Natural killer cell treated with Interleukin-12 subunit alpha and Interleukin-12 subunit beta and Interleukin-15 and Interleukin-18, amount 100 ng/mL, for 72 hours (primary cell): ENCODE results near the gene CCSER1. TPM values are rescaled to one million over a fixed set of nuclear protein-coding genes. Genes with fewer than 3 reads are reported as not detected.
"Not testable (repeated sequence)": the region's sequence is repeated elsewhere in the genome, so short reads cannot be mapped to it uniquely, and the experiment has no call there.

Source experiments
- ATAC-seq, 2 donors: fragments of 150-1000 bp; cut with Tn5 transposase in 1 of 2; sonication (Bioruptor Pico), chemical (Tn5 transposase) in 1 of 2; 2 replicates each; pipeline ENCODE4 v1.10.0; 2021
- DNase-seq: peaks from one replicate; pipeline ENCODE4 v3.0.0; 2022; ENCODE audit warnings: low spot score
- H3K27ac Mint-ChIP-seq, 2 donors: 1 replicate in 1 of 2; 2 replicates in 1 of 2; pipeline ENCODE4 v1.8.0; 2022; ENCODE audit warnings: mixed read lengths in 2 of 2, mild to moderate bottlenecking in 1 of 2, moderate library complexity in 1 of 2
- H3K27me3 Mint-ChIP-seq, 2 donors: 1 replicate in 1 of 2; 2 replicates in 1 of 2; pipeline ENCODE4 v1.8.0; 2022; ENCODE audit warnings: mixed read lengths in 2 of 2
- H3K36me3 Mint-ChIP-seq: one replicate; pipeline ENCODE4 v1.8.0; 2022; ENCODE audit warnings: mixed read lengths
- H3K4me1 Mint-ChIP-seq, 2 donors: 1 replicate in 1 of 2; 2 replicates in 1 of 2; pipeline ENCODE4 v1.8.0; 2022; ENCODE audit warnings: low read depth in 2 of 2, mixed read lengths in 2 of 2, mild to moderate bottlenecking in 1 of 2
- H3K4me3 Mint-ChIP-seq: one replicate; pipeline ENCODE4 v1.8.0; 2022; ENCODE audit warnings: mixed read lengths
- H3K9me3 Mint-ChIP-seq: 2 replicates; pipeline ENCODE4 v1.8.0; 2022; ENCODE audit warnings: mixed read lengths
- total RNA-seq, 2 donors: library from RNA; stranded (reverse); gene quantifications; one replicate each; pipeline ENCODE4 v1.2.3, GENCODE V29; 2022

CCSER1 gene
- total RNA-seq, 2 donors from 2014 or later, result 0.17 TPM; not detected in 1

GRCh38 chr4:91590260-91590659 lies 1463.1 kb downstream of the CCSER1 start:
- H3K36me3 Mint-ChIP-seq, result no peaks in the 10 kb centered on the region
- no peaks in the 10 kb centered on the region for H3K27me3 Mint-ChIP-seq
- H3K27ac Mint-ChIP-seq, result no peak overlapping the region
- ATAC-seq (no peak), DNase-seq (no peak)
- peaks cover 16% of the 10 kb centered on the region for H3K9me3 Mint-ChIP-seq
- no peak overlapping the region for H3K4me3 Mint-ChIP-seq
- no peaks in the 10 kb centered on the region for H3K4me1 Mint-ChIP-seq

- no peak overlapping the region for H3K4me3 Mint-ChIP-seq
- DNase-seq, result no peak
- H3K27me3 Mint-ChIP-seq, result no peaks in the 10 kb centered on the region
- H3K27ac Mint-ChIP-seq, result no peak overlapping the region
- no peaks in the 10 kb centered on the region for H3K4me1 Mint-ChIP-seq
- peaks cover 13% of the 10 kb centered on the region for H3K9me3 Mint-ChIP-seq
- ATAC-seq, result no peak
- no peaks in the 10 kb centered on the region for H3K36me3 Mint-ChIP-seq
These were observed 1464.9 kb downstream of the CCSER1 start for GRCh38 chr4:91592125-91592524.

- H3K4me1 Mint-ChIP-seq, result no peaks in the 10 kb centered on the region
- ATAC-seq (no peak), DNase-seq (no peak)
- H3K27ac Mint-ChIP-seq, result no peak overlapping the region
- H3K27me3 Mint-ChIP-seq, result no peaks in the 10 kb centered on the region
- no peak overlapping the region for H3K4me3 Mint-ChIP-seq
- no peaks in the 10 kb centered on the region for H3K36me3 Mint-ChIP-seq
- H3K9me3 Mint-ChIP-seq, result peaks cover 13% of the 10 kb centered on the region
These were observed 1469.5 kb downstream of the CCSER1 start for GRCh38 chr4:91596718-91597117.

- H3K36me3 Mint-ChIP-seq, result no peaks in the 10 kb centered on the region
- DNase-seq (no peak), ATAC-seq (no peak)
- H3K4me1 Mint-ChIP-seq, result no peaks in the 10 kb centered on the region
- H3K4me3 Mint-ChIP-seq, result no peak overlapping the region
- no peak overlapping the region for H3K27ac Mint-ChIP-seq
- H3K27me3 Mint-ChIP-seq, result no peaks in the 10 kb centered on the region
- H3K9me3 Mint-ChIP-seq, result peaks cover 9% of the 10 kb centered on the region
These were observed 1471.5 kb downstream of the CCSER1 start for GRCh38 chr4:91598696-91599095.

- no peak for DNase-seq
These were observed 1473.1 kb downstream of the CCSER1 start for GRCh38 chr4:91600301-91600700.

GRCh38 chr4:91601401-91601800 lies 1474.2 kb downstream of the CCSER1 start:
- no peaks in the 10 kb centered on the region for H3K27me3 Mint-ChIP-seq

More at GRCh38 chr4:91600301-91600700, 1473.1 kb downstream of the CCSER1 start:
- no peaks in the 10 kb centered on the region for H3K4me1 Mint-ChIP-seq
- H3K27me3 Mint-ChIP-seq, result no peaks in the 10 kb centered on the region
- H3K4me3 Mint-ChIP-seq, result no peak overlapping the region
- no peaks in the 10 kb centered on the region for H3K36me3 Mint-ChIP-seq
- H3K9me3 Mint-ChIP-seq, result peaks cover 9% of the 10 kb centered on the region
- ATAC-seq, result no peak
- no peak overlapping the region for H3K27ac Mint-ChIP-seq

GRCh38 chr4:91611782-91612181 lies 1484.6 kb downstream of the CCSER1 start:
- H3K36me3 Mint-ChIP-seq, result peaks cover 8% of the 10 kb centered on the region
- H3K27me3 Mint-ChIP-seq, result no peaks in the 10 kb centered on the region
- H3K27ac Mint-ChIP-seq, result no peak overlapping the region
- ATAC-seq, result no peak
- peaks cover 5% of the 10 kb centered on the region for H3K9me3 Mint-ChIP-seq
- no peaks in the 10 kb centered on the region for H3K4me1 Mint-ChIP-seq
- DNase-seq, result no peak
- no peak overlapping the region for H3K4me3 Mint-ChIP-seq

More at GRCh38 chr4:91601401-91601800, 1474.2 kb downstream of the CCSER1 start:
- Mint-ChIP-seq H3K4me3 (no peak overlapping the region), H3K36me3 (no peaks in the 10 kb centered on the region), H3K4me1 (no peaks in the 10 kb centered on the region), H3K9me3 (peaks cover 11% of the 10 kb centered on the region), H3K27ac (no peak overlapping the region)
- no peak for ATAC-seq
- no peak for DNase-seq

GRCh38 chr4:91620952-91621351 lies 1493.8 kb downstream of the CCSER1 start:
- H3K4me3 Mint-ChIP-seq, result no peak overlapping the region
- no peaks in the 10 kb centered on the region for H3K27me3 Mint-ChIP-seq
- DNase-seq (no peak), ATAC-seq (no peak)
- H3K4me1 Mint-ChIP-seq, result no peaks in the 10 kb centered on the region
- no peak overlapping the region for H3K27ac Mint-ChIP-seq
- H3K9me3 Mint-ChIP-seq, result peaks cover 12% of the 10 kb centered on the region
- H3K36me3 Mint-ChIP-seq, result peaks cover 13% of the 10 kb centered on the region

- no peak overlapping the region for H3K27ac Mint-ChIP-seq
- no peaks in the 10 kb centered on the region for H3K27me3 Mint-ChIP-seq
- H3K4me1 Mint-ChIP-seq, result no peaks in the 10 kb centered on the region
- peaks cover 12% of the 10 kb centered on the region for H3K9me3 Mint-ChIP-seq
- ATAC-seq (no peak), DNase-seq (no peak)
- peaks cover 13% of the 10 kb centered on the region for H3K36me3 Mint-ChIP-seq
- H3K4me3 Mint-ChIP-seq, result no peak overlapping the region
These were observed 1494.3 kb downstream of the CCSER1 start for GRCh38 chr4:91621446-91621845.

- no peak for ATAC-seq
- Mint-ChIP-seq H3K36me3 (peaks cover 22% of the 10 kb centered on the region), H3K27me3 (no peaks in the 10 kb centered on the region), H3K27ac (no peak overlapping the region), H3K4me3 (no peak overlapping the region), H3K4me1 (no peaks in the 10 kb centered on the region), H3K9me3 (peaks cover 25% of the 10 kb centered on the region)
- no peak for DNase-seq
These were observed 1495.9 kb downstream of the CCSER1 start for GRCh38 chr4:91622925-91623602.

- ATAC-seq, H3K27ac Mint-ChIP-seq, H3K4me1 Mint-ChIP-seq, H3K27me3 Mint-ChIP-seq, DNase-seq, H3K4me3 Mint-ChIP-seq: not testable (repeated sequence)
- H3K9me3 Mint-ChIP-seq, result peaks cover 29% of the 10 kb centered on the region
- H3K36me3 Mint-ChIP-seq, result peaks cover 23% of the 10 kb centered on the region
These were observed 1496.4 kb downstream of the CCSER1 start for GRCh38 chr4:91623603-91623967.

- Mint-ChIP-seq H3K36me3 (peaks cover 22% of the 10 kb centered on the region), H3K27ac (no peak overlapping the region), H3K4me1 (no peaks in the 10 kb centered on the region), H3K9me3 (peaks cover 41% of the 10 kb centered on the region), H3K4me3 (no peak overlapping the region), H3K27me3 (no peaks in the 10 kb centered on the region)
- DNase-seq, result no peak
- no peak for ATAC-seq
These were observed 1502.9 kb downstream of the CCSER1 start for GRCh38 chr4:91630054-91630453.

- DNase-seq, result no peak
- no peak for ATAC-seq
- Mint-ChIP-seq H3K27me3 (no peaks in the 10 kb centered on the region), H3K4me3 (no peak overlapping the region), H3K9me3 (peaks cover 40% of the 10 kb centered on the region), H3K4me1 (no peaks in the 10 kb centered on the region), H3K36me3 (peaks cover 22% of the 10 kb centered on the region), H3K27ac (no peak overlapping the region)
These were observed 1503.6 kb downstream of the CCSER1 start for GRCh38 chr4:91630764-91631163.

- peaks cover 22% of the 10 kb centered on the region for H3K36me3 Mint-ChIP-seq
- H3K27me3 Mint-ChIP-seq, result no peaks in the 10 kb centered on the region
- H3K4me3 Mint-ChIP-seq, result no peak overlapping the region
- no peak overlapping the region for H3K27ac Mint-ChIP-seq
- no peaks in the 10 kb centered on the region for H3K4me1 Mint-ChIP-seq
- ATAC-seq, result no peak
- no peak for DNase-seq
- peaks cover 43% of the 10 kb centered on the region for H3K9me3 Mint-ChIP-seq
These were observed 1504.1 kb downstream of the CCSER1 start for GRCh38 chr4:91631335-91631734.

GRCh38 chr4:91636083-91636482 lies 1508.9 kb downstream of the CCSER1 start:
- Mint-ChIP-seq H3K4me1 (no peaks in the 10 kb centered on the region), H3K4me3 (no peak overlapping the region), H3K27me3 (no peaks in the 10 kb centered on the region), H3K9me3 (peaks cover 29% of the 10 kb centered on the region), H3K36me3 (no peaks in the 10 kb centered on the region), H3K27ac (no peak overlapping the region)
- DNase-seq, result no peak
- ATAC-seq, result no peak
